Smooth muscle cell (in vitro differentiated cells): ENCODE measurements around the gene PAK5. TPM values are rescaled to one million over a fixed set of nuclear protein-coding genes. Genes with fewer than 3 reads are reported as not detected.

Experiments used
- DNase-seq: peaks from one replicate; lab custom pipeline; 2025; ENCODE audit not compliant: unreplicated experiment; lab: John Stamatoyannopoulos, UW
- H2AFZ ChIP-seq: fragments of 200-600 bp; sonication (generic); 2 replicates; pipeline ENCODE4 v1.6.0; 2016; ENCODE audit warnings: antibody characterized with exemption, low read depth, mild to moderate bottlenecking
- H3F3A ChIP-seq: fragments of 200-600 bp; sonication (generic); 2 replicates; pipeline ENCODE4 v1.6.0; 2017; ENCODE audit warnings: antibody characterized with exemption, low read depth
- H3K27ac ChIP-seq: fragments of 200-600 bp; sonication (generic); 2 replicates; pipeline ENCODE4 v1.5.1; 2016; ENCODE audit warnings: low read depth, mild to moderate bottlenecking
- H3K27me3 ChIP-seq: fragments of 200-600 bp; sonication (generic); 2 replicates; pipeline ENCODE4 v1.6.1; 2016; ENCODE audit warnings: low read depth, mild to moderate bottlenecking
- H3K36me3 ChIP-seq: fragments of 200-600 bp; sonication (generic); 2 replicates; pipeline ENCODE4 v1.5.1; 2016; ENCODE audit warnings: low read depth
- H3K4me1 ChIP-seq: fragments of 200-600 bp; sonication (generic); 2 replicates; pipeline ENCODE4 v1.5.1; 2016; ENCODE audit warnings: low read depth
- H3K4me2 ChIP-seq: fragments of 200-600 bp; sonication (generic); 2 replicates; pipeline ENCODE4 v1.6.0; 2016; ENCODE audit warnings: mild to moderate bottlenecking
- H3K4me3 ChIP-seq: fragments of 200-600 bp; sonication (generic); 2 replicates; pipeline ENCODE4 v1.5.1; 2016; ENCODE audit warnings: mild to moderate bottlenecking
- H3K79me2 ChIP-seq: fragments of 200-600 bp; sonication (generic); 2 replicates; pipeline ENCODE4 v1.6.0; 2016; ENCODE audit warnings: low read depth, mild to moderate bottlenecking
- H3K9ac ChIP-seq: fragments of 200-600 bp; sonication (generic); 2 replicates; pipeline ENCODE4 v1.6.0; 2016; ENCODE audit warnings: low read depth
- H3K9me3 ChIP-seq: fragments of 200-600 bp; sonication (generic); replicated peaks from 2 replicates; pipeline ENCODE4 v1.5.1; 2016; ENCODE audit warnings: low read depth
- H4K20me1 ChIP-seq: fragments of 200-600 bp; sonication (generic); 2 replicates; pipeline ENCODE4 v1.6.0; 2016; ENCODE audit warnings: low read depth
- WGBS: methylation state at CpG from one replicate; pipeline ENCODE4 v1.1.7; 2016; ENCODE audit warnings: low lambda C conversion rate; 5-methylcytosine and 5-hydroxymethylcytosine counted together
- polyA plus RNA-seq: library from polyadenylated mRNA; unstranded; fragments of >200 nt; fragmentation: Nextera tagmentation; extraction: Ambion mirVana; gene quantifications from 2 replicates; pipeline ENCODE4 v1.2.1, GENCODE V29; 2016
- total RNA-seq: library from RNA; depleted of rRNA; stranded (reverse); fragments of >200 nt; gene quantifications from 2 replicates; pipeline ENCODE4 v1.2.3, GENCODE V29; 2014
- TF ChIP-seq, protein P1 (sequence below): fragments of 200-600 bp; sonication (generic); IDR thresholded peaks from 2 replicates; pipeline ENCODE4 v1.5.1; 2017; ENCODE audit warnings: borderline replicate concordance, mild to moderate bottlenecking, antibody characterized with exemption; ENCODE audit not compliant: insufficient read depth, poor library complexity, severe bottlenecking

The PAK5 gene
- total and polyA plus RNA-seq, 2 experiments from 2014 or later: 0.13 TPM; not detected in 1

DNA sequence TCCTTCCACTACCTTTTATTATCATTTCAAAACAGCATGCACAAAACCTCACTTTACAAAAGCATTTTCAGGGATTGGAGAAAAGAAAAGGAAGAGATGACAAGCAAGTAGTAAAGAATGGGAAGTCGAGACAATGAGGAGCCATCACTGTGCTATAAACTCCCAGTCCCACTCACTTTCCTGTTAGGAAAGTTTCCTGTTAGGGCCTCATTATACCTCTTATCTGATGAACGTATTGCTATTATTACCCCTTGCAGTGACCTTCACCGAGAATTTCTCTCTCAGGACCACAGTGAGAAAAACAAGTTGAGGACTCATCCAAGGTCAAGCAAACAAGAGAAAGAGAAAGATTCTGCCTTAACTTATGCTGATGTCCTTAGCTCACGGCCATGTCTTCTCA, 295.7 kb downstream of the PAK5 start:
- H3F3A ChIP-seq: no peaks in the 10 kb centered on the region
- WGBS: 71% methylated on average over 4 of the region's 4 CpGs

DNA sequence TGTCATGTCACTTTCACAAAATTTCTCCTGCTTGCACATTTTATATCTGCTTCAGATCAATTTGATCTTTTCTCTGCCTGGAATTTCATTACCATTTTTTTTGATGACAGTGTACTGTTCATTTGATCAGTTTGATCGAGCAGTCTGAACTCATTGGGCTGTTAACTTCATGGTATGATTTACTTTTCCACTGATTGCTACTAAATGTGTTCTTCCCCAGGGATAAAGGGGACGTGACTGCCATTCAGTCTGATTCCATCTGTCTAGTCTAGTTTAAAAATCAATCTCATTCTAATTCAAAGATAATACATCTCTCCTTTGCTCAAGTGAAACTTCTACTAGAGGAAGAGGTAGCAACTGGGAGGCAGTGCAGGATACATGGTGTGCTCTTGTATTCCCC, 303.4 kb downstream of the PAK5 start:
- no peaks in the 10 kb centered on the region for H3F3A ChIP-seq
- TF ChIP-seq, protein P1, sequence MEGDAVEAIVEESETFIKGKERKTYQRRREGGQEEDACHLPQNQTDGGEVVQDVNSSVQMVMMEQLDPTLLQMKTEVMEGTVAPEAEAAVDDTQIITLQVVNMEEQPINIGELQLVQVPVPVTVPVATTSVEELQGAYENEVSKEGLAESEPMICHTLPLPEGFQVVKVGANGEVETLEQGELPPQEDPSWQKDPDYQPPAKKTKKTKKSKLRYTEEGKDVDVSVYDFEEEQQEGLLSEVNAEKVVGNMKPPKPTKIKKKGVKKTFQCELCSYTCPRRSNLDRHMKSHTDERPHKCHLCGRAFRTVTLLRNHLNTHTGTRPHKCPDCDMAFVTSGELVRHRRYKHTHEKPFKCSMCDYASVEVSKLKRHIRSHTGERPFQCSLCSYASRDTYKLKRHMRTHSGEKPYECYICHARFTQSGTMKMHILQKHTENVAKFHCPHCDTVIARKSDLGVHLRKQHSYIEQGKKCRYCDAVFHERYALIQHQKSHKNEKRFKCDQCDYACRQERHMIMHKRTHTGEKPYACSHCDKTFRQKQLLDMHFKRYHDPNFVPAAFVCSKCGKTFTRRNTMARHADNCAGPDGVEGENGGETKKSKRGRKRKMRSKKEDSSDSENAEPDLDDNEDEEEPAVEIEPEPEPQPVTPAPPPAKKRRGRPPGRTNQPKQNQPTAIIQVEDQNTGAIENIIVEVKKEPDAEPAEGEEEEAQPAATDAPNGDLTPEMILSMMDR: no peak
- H3K4me2 ChIP-seq: no peak overlapping the region
- H3K9me3 ChIP-seq: no peaks in the 10 kb centered on the region
- no peaks in the 10 kb centered on the region for H4K20me1 ChIP-seq
- peaks cover 7% of the 10 kb centered on the region for H3K27me3 ChIP-seq
- no peaks in the 10 kb centered on the region for H3K79me2 ChIP-seq
- H3K4me3 ChIP-seq: no peak overlapping the region
- no peak overlapping the region for H3K9ac ChIP-seq
- H3K36me3 ChIP-seq: no peaks in the 10 kb centered on the region
- WGBS: 91% methylated on average over 2 of the region's 2 CpGs
- no peak overlapping the region for H3K27ac ChIP-seq
- no peaks in the 10 kb centered on the region for H3K4me1 ChIP-seq
- no peak overlapping the region for H2AFZ ChIP-seq
- no peak for DNase-seq

More for the DNA sequence above, 295.7 kb downstream of the PAK5 start:
- Histone ChIP-seq H3K27me3 (peaks cover 22% of the 10 kb centered on the region), H3K27ac (no peak overlapping the region), H3K79me2 (no peaks in the 10 kb centered on the region), H3K4me2 (no peak overlapping the region), H3K4me3 (no peak overlapping the region), H2AFZ (no peak overlapping the region), H3K9ac (no peak overlapping the region), H3K4me1 (no peaks in the 10 kb centered on the region), H4K20me1 (no peaks in the 10 kb centered on the region), H3K9me3 (no peaks in the 10 kb centered on the region), H3K36me3 (no peaks in the 10 kb centered on the region)
- TF ChIP-seq, protein P1: no peak
- no peak for DNase-seq

DNA sequence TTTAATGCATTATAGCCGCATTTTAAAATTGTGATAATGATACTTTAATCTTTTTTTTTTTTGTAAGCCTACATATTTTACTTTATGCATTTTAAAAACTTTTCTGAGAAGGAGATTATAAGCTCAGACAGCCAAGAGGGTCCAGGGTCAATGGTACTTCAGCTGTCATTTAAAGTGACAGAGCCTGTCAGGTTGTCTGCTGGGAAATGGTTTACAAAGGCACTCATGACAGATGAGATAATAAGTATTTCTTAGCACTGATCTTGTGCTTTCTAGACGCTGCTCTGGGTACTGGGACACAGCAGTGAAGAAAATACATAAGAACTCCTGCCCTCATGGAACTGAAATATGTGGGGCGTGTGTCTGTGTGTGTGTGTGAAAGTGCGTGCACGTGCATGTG, 304.9 kb downstream of the PAK5 start:
- no peak overlapping the region for H3K4me3 ChIP-seq
- no peaks in the 10 kb centered on the region for H3K9me3 ChIP-seq
- no peak overlapping the region for H3K9ac ChIP-seq
- no peak overlapping the region for H3K27ac ChIP-seq
- peaks cover under 1% of the 10 kb centered on the region for H3K27me3 ChIP-seq
- H3K4me2 ChIP-seq: no peak overlapping the region
- TF ChIP-seq, protein P1: no peak
- H2AFZ ChIP-seq: no peak overlapping the region
- DNase-seq: no peak
- 95% methylated on average over 5 of the region's 5 CpGs for WGBS
- H3K79me2 ChIP-seq: no peaks in the 10 kb centered on the region
- H3F3A ChIP-seq: no peaks in the 10 kb centered on the region
- H3K36me3 ChIP-seq: no peaks in the 10 kb centered on the region
- H4K20me1 ChIP-seq: no peaks in the 10 kb centered on the region
- H3K4me1 ChIP-seq: no peaks in the 10 kb centered on the region

DNA sequence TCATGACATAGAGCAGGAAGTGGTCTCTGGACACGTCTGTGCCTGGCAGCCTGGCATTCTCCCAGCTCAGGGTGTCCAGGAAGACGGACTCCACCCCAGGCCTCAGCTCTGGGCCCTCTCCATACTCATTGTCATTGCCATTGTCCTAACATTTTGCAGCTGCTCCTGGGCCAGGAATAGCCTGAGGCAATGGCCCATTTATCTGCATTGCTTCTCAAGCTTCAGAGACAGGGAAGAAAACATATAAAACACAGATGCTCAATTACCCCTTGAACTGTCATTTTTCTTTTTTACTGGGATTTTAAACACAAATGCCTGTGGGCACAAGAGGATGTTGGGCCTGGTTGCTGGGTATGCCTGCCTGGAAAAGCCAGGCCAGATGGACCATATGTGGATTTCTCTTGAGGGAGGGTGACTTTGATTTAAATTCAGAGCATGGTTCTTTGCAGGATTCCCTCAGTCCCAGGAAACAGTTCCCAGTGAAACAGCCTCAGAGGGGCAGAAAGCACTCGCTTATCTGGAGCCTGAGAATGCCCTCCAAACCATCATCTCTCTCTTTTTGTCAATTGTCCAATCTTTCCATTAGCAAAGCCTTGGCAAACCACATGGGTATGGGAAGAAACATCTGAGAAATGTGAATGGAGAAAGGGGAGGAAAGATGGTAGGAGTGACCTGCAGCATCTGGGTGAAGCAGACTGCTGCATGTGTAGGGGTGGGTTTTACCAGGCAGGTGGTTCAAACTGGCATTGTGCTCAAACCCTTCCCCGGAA, 306.6 kb downstream of the PAK5 start:
- no peaks in the 10 kb centered on the region for H3F3A ChIP-seq
- no peaks in the 10 kb centered on the region for H3K27me3 ChIP-seq
- no peaks in the 10 kb centered on the region for H3K79me2 ChIP-seq
- no peak overlapping the region for H3K9ac ChIP-seq
- no peaks in the 10 kb centered on the region for H3K9me3 ChIP-seq
- no peak overlapping the region for H3K4me2 ChIP-seq
- no peak overlapping the region for H3K27ac ChIP-seq
- no peak overlapping the region for H3K4me3 ChIP-seq
- 75% methylated on average over 4 of the region's 4 CpGs for WGBS
- no peaks in the 10 kb centered on the region for H3K36me3 ChIP-seq
- TF ChIP-seq, protein P1: no peak
- no peaks in the 10 kb centered on the region for H4K20me1 ChIP-seq
- no peak for DNase-seq
- no peaks in the 10 kb centered on the region for H3K4me1 ChIP-seq
- H2AFZ ChIP-seq: no peak overlapping the region
